ENCODE measurements around the gene C4BPB. TPM values are rescaled to one million over a fixed set of nuclear protein-coding genes. Genes with fewer than 3 reads are reported as not detected.

The C4BPB gene
- total and polyA plus RNA-seq, 2 of the 13 experiments (the other 11 are each of a cell fraction or from before 2014, with no cell fraction given), result 155 to 266 TPM

- TF ChIP-seq ATF3 (CRISPR knock-in tag; IDR thresholded peaks at IDR 0.05) (no peak), MYNN (CRISPR knock-in tag; IDR thresholded peaks at IDR 0.05; ENCODE audit: low read depth) (no peak), ZNF543 (CRISPR knock-in tag; IDR thresholded peaks at IDR 0.05) (no peak), MEF2D (CRISPR knock-in tag; IDR thresholded peaks at IDR 0.05) (no peak), ZNF331 (CRISPR knock-in tag; IDR thresholded peaks at IDR 0.05) (no peak), ZMYM4 (CRISPR knock-in tag; IDR thresholded peaks at IDR 0.05) (peak; percentile 56; the same call in 1 of the 2 replicates), PAWR (CRISPR knock-in tag; IDR thresholded peaks at IDR 0.05; ENCODE audit: borderline replicate concordance) (no peak), EEA1 (CRISPR knock-in tag; IDR thresholded peaks at IDR 0.05; ENCODE audit: borderline replicate concordance) (no peak), ZNF816 (CRISPR knock-in tag; IDR thresholded peaks at IDR 0.05; ENCODE audit: borderline replicate concordance) (no peak), SMC3 (IDR thresholded peaks at IDR 0.05; ENCODE audit: low read length) (peak; percentile 93), ATF6 (CRISPR knock-in tag; conservative IDR thresholded peaks at IDR 0.05) (no peak), ZXDC (CRISPR knock-in tag; IDR thresholded peaks at IDR 0.05) (no peak), ZNF780A (CRISPR knock-in tag; IDR thresholded peaks at IDR 0.05) (no peak), ERF (CRISPR knock-in tag; IDR thresholded peaks at IDR 0.05) (0 out of 2 replicates have a peak, but pooled peaks have one; percentile 46), ZNF333 (CRISPR knock-in tag; IDR thresholded peaks at IDR 0.05; ENCODE audit: borderline replicate concordance) (no peak), SMARCE1 (IDR thresholded peaks at IDR 0.05; ENCODE audit: borderline replicate concordance) (no peak), HIVEP1 (CRISPR knock-in tag; IDR thresholded peaks at IDR 0.05) (no peak), CERS6 (CRISPR knock-in tag; IDR thresholded peaks at IDR 0.05) (no peak), PHF5A (CRISPR knock-in tag; IDR thresholded peaks at IDR 0.05; ENCODE audit: low read depth, unreplicated experiment) (no peak), ZBTB26 (CRISPR knock-in tag; IDR thresholded peaks at IDR 0.05; ENCODE audit: borderline replicate concordance) (no peak), CBX5 (CRISPR knock-in tag; IDR thresholded peaks at IDR 0.05; ENCODE audit: borderline replicate concordance) (no peak), RNF2 (conservative IDR thresholded peaks at IDR 0.05; ENCODE audit: low read depth) (no peak)
- TF ChIP-seq, protein P1, sequence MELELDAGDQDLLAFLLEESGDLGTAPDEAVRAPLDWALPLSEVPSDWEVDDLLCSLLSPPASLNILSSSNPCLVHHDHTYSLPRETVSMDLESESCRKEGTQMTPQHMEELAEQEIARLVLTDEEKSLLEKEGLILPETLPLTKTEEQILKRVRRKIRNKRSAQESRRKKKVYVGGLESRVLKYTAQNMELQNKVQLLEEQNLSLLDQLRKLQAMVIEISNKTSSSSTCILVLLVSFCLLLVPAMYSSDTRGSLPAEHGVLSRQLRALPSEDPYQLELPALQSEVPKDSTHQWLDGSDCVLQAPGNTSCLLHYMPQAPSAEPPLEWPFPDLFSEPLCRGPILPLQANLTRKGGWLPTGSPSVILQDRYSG (CRISPR knock-in tag; IDR thresholded peaks at IDR 0.05), result no peak
Observed at GRCh38 chr1:207084701-207085180, 3.9 kb upstream of the C4BPB start (continued).
